IPS DF 6.9 (cell line): ENCODE results near the gene PLCB1.

Experiments used
- DNase-seq: peaks from one replicate; pipeline ENCODE4 v3.0.0-alpha.2; 2013; ENCODE audit warnings: low read depth, low spot score
- H3K27ac ChIP-seq: one replicate; pipeline ENCODE4 v1.5.1; 2013; ENCODE audit warnings: low read length, control low read depth
- H3K27me3 ChIP-seq: 2 replicates; pipeline ENCODE4 v1.6.1; 2013; ENCODE audit warnings: mild to moderate bottlenecking, low read length; ENCODE audit not compliant: control insufficient read depth, insufficient read depth
- H3K36me3 ChIP-seq: 2 replicates; pipeline ENCODE4 v1.6.1; 2013; ENCODE audit warnings: low read length; ENCODE audit not compliant: control insufficient read depth, insufficient read depth
- H3K4me1 ChIP-seq: 2 replicates; pipeline ENCODE4 v1.6.1; 2013; ENCODE audit warnings: low read length; ENCODE audit not compliant: control insufficient read depth, insufficient read depth
- H3K4me3 ChIP-seq: 2 replicates; pipeline ENCODE4 v1.5.1; 2013; ENCODE audit warnings: mild to moderate bottlenecking, low read length
- H3K9me3 ChIP-seq: 2 replicates; pipeline ENCODE4 v1.6.1; 2013; ENCODE audit warnings: low read length, inconsistent platforms; ENCODE audit not compliant: control insufficient read depth, insufficient read depth
- WGBS: extraction: QIAGEN DNeasy Blood & Tissue Kit; methylation state at CpG from one replicate; pipeline ENCODE4 v1.1.7; 2013; ENCODE audit warnings: mixed read lengths, missing lambda C conversion rate; ENCODE audit not compliant: insufficient read length, insufficient coverage; 5-methylcytosine and 5-hydroxymethylcytosine counted together

The PLCB1 gene

DNA sequence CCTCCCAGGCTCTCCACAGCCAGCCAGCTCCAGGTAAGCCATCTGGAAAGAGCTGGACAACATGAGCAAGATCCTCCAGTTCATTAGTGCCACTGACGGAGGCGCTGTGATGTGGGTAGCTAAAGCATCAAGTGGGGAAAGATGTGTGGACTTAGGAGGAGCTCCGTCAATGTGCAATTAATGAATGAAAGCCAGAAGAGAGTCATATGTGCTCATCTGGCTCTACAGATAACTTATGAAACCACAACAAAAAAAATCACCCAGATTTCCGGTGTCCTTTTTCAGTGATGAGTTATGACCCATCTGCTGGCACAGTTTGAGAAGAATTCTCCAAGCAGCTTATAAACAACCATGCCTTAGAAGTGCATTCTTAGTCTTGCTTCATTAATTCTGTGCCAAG is 625.1 kb downstream of the PLCB1 start:
- DNase-seq, result no peak
- no peaks in the 10 kb centered on the region for H3K4me1 ChIP-seq
- no peaks in the 10 kb centered on the region for H3K9me3 ChIP-seq
- no peak overlapping the region for H3K27ac ChIP-seq
- H3K27me3 ChIP-seq, result no peaks in the 10 kb centered on the region
- no peaks in the 10 kb centered on the region for H3K36me3 ChIP-seq
- WGBS, result no CpG with 5 or more reads among the region's 4 CpGs
- H3K4me3 ChIP-seq, result no peak overlapping the region

DNA sequence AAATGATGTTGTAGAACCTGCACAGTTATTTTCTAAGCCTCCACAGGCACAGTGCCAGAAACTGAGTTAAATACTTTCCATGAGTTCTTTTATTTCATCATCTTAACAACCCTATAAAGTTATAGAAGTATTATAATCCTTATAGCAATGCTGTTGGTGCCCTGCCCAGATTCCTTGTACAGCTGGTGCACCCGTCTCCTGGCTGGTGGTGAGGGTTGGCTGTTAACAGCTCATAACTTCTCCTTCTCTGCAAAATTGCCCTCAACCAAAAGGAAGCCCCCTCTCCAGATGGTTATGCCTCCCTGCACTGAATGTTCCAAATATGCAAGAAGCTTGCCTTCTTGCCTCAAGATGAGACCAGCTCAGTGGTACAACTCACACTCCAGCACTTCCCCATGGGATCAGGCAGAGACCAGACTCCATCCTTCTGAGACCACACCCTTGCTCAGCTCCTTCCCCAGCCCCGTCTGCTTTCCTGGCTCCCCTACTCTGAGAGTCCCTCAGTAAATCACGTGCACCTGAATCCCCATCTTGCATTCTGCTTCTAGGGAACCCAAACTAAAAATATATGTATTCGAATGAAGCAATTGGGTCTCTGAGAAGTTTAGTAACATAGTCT is 632.4 kb downstream of the PLCB1 start:
- Histone ChIP-seq H3K27ac (no peak overlapping the region), H3K9me3 (no peaks in the 10 kb centered on the region), H3K36me3 (no peaks in the 10 kb centered on the region), H3K4me3 (no peak overlapping the region), H3K4me1 (no peaks in the 10 kb centered on the region), H3K27me3 (no peaks in the 10 kb centered on the region)
- no peak for DNase-seq
- no CpG with 5 or more reads among the region's 4 CpGs for WGBS

DNA sequence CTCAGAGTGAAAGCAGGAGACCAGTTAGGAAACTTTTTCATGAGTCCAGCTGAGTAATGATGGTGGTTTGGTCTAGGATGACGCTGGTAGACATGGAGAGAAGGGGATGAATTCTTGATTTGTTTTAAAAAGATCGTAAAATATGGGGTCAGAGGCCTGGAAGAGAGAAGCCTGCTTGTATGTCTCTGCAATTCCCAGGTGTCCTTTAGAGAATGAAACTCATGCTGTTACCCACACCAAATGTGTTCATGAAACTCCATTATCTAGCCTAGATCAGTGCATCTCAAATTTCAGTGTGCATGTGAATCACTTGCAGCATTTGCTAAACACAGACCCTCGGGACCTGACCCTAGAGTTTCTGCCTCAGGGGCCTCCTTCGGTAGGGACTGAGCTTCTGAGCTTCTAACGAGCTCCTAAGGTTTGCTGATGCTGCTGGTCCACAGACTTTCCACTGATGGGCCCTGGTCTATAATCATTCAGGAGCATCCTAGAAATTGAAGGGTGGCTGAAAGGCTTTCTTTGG is 634.9 kb downstream of the PLCB1 start:
- H3K27me3 ChIP-seq, result no peaks in the 10 kb centered on the region
- DNase-seq, result no peak
- WGBS, result 100% methylated on average over 1 of the region's 5 CpGs
- no peaks in the 10 kb centered on the region for H3K9me3 ChIP-seq
- H3K27ac ChIP-seq, result no peak overlapping the region
- no peak overlapping the region for H3K4me3 ChIP-seq
- H3K4me1 ChIP-seq, result no peaks in the 10 kb centered on the region
- no peaks in the 10 kb centered on the region for H3K36me3 ChIP-seq

DNA sequence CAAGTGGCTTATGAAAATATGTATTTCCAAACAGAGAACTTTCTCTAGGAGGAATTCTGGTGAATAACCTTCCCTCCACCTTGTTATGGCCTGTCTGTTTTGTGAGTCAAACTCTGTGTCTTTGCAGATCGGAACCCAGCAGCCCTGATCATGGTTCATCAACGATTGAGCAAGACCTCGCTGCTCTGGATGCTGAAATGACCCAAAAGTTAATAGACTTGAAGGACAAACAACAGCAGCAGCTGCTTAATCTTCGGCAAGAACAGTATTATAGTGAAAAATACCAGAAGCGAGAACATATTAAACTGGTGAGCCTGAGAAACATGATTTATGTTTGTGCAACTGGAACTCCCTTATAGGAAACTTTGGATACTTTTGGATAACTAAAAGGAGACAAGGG is 642.3 kb downstream of the PLCB1 start:
- no peaks in the 10 kb centered on the region for H3K9me3 ChIP-seq
- no peak for DNase-seq
- no peaks in the 10 kb centered on the region for H3K4me1 ChIP-seq
- H3K27me3 ChIP-seq, result no peaks in the 10 kb centered on the region
- no peak overlapping the region for H3K27ac ChIP-seq
- WGBS, result no CpG with 5 or more reads among the region's 5 CpGs
- no peaks in the 10 kb centered on the region for H3K36me3 ChIP-seq
- H3K4me3 ChIP-seq, result no peak overlapping the region

DNA sequence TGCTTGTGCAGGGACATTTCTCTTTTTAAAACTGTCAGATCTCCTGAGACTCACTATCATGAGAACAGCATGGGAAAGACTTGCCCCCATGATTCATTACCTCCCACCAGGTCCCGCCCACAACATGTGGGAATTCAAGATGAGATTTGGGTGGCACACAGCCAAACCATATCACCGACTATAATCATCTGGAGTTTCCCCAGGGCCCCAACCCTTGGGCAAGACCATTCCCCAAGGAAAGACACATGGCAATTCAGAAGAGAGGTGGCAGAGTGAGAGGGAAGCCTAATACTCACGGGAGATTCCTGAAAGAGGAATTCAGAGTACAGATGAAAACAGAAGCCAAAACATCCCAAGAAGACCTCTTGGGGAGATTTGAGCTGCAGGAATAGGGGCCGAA is 645.8 kb downstream of the PLCB1 start:
- H3K27ac ChIP-seq, result no peak overlapping the region
- H3K36me3 ChIP-seq, result no peaks in the 10 kb centered on the region
- no peak overlapping the region for H3K4me3 ChIP-seq
- no peak for DNase-seq
- H3K4me1 ChIP-seq, result no peaks in the 10 kb centered on the region
- no CpG with 5 or more reads among the region's 4 CpGs for WGBS
- H3K9me3 ChIP-seq, result no peaks in the 10 kb centered on the region
- H3K27me3 ChIP-seq, result no peaks in the 10 kb centered on the region

DNA sequence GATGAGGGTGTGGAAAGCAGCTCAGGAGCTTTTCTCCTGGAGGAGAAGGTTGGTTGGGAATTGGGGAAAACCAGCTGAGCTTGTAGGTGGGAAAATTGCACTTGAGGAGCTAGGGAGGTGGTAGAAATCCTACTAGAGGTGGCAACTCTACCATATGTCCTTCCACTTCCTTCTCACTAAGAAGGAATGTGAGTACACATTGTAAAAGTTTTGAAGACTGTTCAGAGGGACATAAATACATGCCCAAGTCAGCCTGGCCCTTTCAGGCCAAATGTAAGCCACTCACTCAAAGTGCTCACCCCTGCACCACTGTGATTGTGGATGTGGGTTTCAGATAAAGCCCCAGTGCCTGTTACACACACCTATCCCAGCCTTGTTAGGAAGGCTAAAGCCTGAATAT is 646.3 kb downstream of the PLCB1 start:
- Histone ChIP-seq H3K36me3 (no peaks in the 10 kb centered on the region), H3K4me1 (no peaks in the 10 kb centered on the region), H3K27ac (no peak overlapping the region), H3K9me3 (no peaks in the 10 kb centered on the region), H3K4me3 (no peak overlapping the region), H3K27me3 (no peaks in the 10 kb centered on the region)
- DNase-seq, result no peak

DNA sequence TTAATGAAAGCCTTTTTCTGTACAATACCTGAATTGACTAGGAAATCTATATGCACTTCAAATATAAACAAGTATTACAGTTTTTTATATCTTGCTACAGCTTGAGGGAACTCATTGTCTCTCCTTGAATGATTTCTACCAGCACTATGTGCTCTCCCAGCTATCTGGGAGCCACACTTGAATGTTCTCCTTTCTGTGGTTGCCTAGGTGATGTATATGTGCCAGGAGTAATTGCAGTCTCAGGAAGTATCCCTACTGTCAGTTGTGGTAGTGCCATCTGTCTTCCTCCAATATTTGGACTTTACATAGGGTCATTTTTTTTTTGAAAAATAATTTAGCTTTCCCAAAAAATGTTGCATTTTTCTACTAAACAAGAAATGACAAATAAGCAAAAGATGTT is 648.8 kb downstream of the PLCB1 start:
- DNase-seq, result no peak
- Histone ChIP-seq H3K4me3 (no peak overlapping the region), H3K9me3 (no peaks in the 10 kb centered on the region), H3K36me3 (no peaks in the 10 kb centered on the region), H3K27ac (no peak overlapping the region), H3K27me3 (no peaks in the 10 kb centered on the region), H3K4me1 (no peaks in the 10 kb centered on the region)

DNA sequence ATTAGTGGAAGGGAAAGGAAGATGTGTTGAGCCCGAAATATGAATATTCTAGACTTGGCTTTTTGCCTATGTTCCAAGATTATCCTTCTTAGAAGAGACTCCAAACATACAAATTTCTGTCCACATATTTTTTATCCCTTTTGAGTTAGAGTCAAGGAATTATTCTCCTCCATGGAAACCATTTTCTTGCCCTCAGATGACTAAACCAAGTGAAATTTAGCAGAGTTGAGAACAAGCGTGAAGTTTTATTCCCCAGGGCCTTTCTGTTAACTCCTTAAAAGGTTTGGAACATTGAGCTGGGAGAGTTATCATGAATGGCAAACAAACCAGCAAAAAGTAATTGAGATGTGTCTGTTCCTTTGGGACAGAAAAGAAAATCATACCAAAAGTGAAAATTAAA is 650.7 kb downstream of the PLCB1 start:
- no CpG with 5 or more reads among the region's 2 CpGs for WGBS

DNA sequence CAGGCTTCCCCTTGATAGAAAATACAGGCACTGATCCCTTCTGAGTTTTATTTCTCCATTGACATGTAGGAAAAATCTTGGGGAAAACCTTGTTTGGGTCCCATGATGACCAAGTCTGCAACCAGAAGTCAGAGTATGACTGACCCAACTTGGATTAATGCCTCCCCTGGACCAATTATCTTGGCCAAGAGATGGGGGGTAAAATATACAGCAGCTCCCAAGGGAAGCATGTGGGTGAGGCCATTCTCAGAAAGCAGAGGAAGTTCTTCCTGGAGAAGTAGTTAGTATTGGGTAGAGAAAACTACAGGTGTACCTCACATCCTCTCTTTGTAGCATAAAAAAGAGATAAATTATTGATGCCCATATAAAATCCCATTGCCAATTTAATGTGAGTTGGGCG is 651.7 kb downstream of the PLCB1 start:
- H3K27me3 ChIP-seq, result no peaks in the 10 kb centered on the region
- H3K27ac ChIP-seq, result no peak overlapping the region
- H3K9me3 ChIP-seq, result no peaks in the 10 kb centered on the region
- H3K4me1 ChIP-seq, result no peaks in the 10 kb centered on the region
- H3K4me3 ChIP-seq, result no peak overlapping the region
- no peaks in the 10 kb centered on the region for H3K36me3 ChIP-seq
- WGBS, result no CpG with 5 or more reads among the region's 1 CpG
- no peak for DNase-seq

More for the DNA sequence above, 650.7 kb downstream of the PLCB1 start:
- Histone ChIP-seq H3K4me1 (no peaks in the 10 kb centered on the region), H3K9me3 (no peaks in the 10 kb centered on the region), H3K27ac (no peak overlapping the region), H3K36me3 (no peaks in the 10 kb centered on the region), H3K27me3 (no peaks in the 10 kb centered on the region), H3K4me3 (no peak overlapping the region)
- no peak for DNase-seq

DNA sequence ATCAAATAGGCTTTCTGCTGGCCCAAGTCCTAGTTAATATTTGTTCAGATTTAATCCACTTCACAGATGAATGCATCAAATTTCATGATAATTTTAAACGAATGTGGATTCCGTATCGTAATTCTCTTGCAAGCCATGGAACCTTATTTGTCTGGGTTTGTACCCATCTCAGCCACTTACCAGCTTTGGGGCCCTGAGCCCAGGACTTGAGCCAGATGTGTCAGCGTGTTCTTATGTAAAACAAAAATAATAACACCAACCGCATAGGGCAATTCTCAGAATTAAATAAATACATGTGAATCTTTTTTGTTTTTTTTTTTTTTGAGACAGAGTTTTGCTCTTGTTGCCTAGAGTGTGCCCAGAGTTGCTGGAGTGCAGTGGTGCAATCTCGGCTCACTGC is 654.3 kb downstream of the PLCB1 start:
- H3K27me3 ChIP-seq, result no peaks in the 10 kb centered on the region
- no peak overlapping the region for H3K27ac ChIP-seq
- H3K4me1 ChIP-seq, result no peaks in the 10 kb centered on the region
- DNase-seq, result no peak
- H3K9me3 ChIP-seq, result no peaks in the 10 kb centered on the region
- H3K4me3 ChIP-seq, result no peak overlapping the region
- no CpG with 5 or more reads among the region's 6 CpGs for WGBS
- no peaks in the 10 kb centered on the region for H3K36me3 ChIP-seq

DNA sequence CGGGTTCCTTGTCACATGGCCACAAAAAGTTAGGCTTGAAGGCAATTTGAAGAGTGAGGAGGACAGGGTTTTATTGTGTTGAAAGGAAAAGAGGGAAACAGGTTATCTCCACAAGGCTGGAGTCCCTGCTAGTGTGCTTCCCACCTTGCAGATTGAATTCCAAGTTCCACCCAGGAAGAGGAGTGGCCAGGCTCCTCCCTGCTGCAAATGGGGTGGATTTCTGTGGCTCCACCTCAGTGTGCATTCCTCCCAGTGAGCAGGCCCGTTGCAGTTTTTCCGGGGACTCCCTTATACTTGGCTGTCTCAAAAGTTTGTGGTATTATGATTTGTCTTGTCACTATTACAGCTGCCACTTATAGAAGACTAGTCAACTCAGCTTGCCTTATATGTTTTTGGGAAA is 655.0 kb downstream of the PLCB1 start:
- no peak for DNase-seq
- no peak overlapping the region for H3K4me3 ChIP-seq
- no CpG with 5 or more reads among the region's 3 CpGs for WGBS

More for the DNA sequence above, 655.0 kb downstream of the PLCB1 start:
- H3K9me3 ChIP-seq, result no peaks in the 10 kb centered on the region
- no peaks in the 10 kb centered on the region for H3K4me1 ChIP-seq
- H3K27me3 ChIP-seq, result no peaks in the 10 kb centered on the region
- H3K27ac ChIP-seq, result no peak overlapping the region
- H3K36me3 ChIP-seq, result no peaks in the 10 kb centered on the region
